ENCODE results near the gene AQP6.

AQP6 gene

GRCh38 chr12:49955899-49956662, 16.7 kb upstream of the AQP6 start:
- DNase-seq (ENCODE audit: low read depth in 2 of 2) = no peak

- DNase-seq (ENCODE audit: low read depth in 2 of 2) = no peak
Observed at GRCh38 chr12:49956663-49957569, 15.8 kb upstream of the AQP6 start.

- DNase-seq (ENCODE audit: low read depth in 2 of 2) = no peak
Observed at GRCh38 chr12:49957570-49957967, 15.2 kb upstream of the AQP6 start.

GRCh38 chr12:49959685-49960473, 12.9 kb upstream of the AQP6 start:
- no peak for DNase-seq (ENCODE audit: low read depth in 2 of 2)

GRCh38 chr12:49960474-49961110, 12.2 kb upstream of the AQP6 start:
- DNase-seq (ENCODE audit: low read depth in 2 of 2) = no peak

- DNase-seq (ENCODE audit: low read depth in 2 of 2) = no peak
Observed at GRCh38 chr12:49961111-49961922, 11.4 kb upstream of the AQP6 start, which contains the start of gene AQP5. Gene AQP5 (plus strand): TSS chr12:49961872. CDS start chr12:49962018, 146 bp downstream.

- no peak for DNase-seq (ENCODE audit: low read depth in 2 of 2)
Observed at GRCh38 chr12:49961993-49962764, 10.6 kb upstream of the AQP6 start.

- no peak for DNase-seq (ENCODE audit: low read depth in 2 of 2)
Observed at GRCh38 chr12:49962861-49963765, 9.6 kb upstream of the AQP6 start.

GRCh38 chr12:49963976-49964815, 8.6 kb upstream of the AQP6 start:
- no peak for DNase-seq (ENCODE audit: low read depth in 2 of 2)

GRCh38 chr12:49964849-49965624, 7.7 kb upstream of the AQP6 start:
- no peak for DNase-seq (ENCODE audit: low read depth in 2 of 2)

- no peak for DNase-seq (ENCODE audit: low read depth in 2 of 2)
Observed at GRCh38 chr12:49965836-49966235, 6.9 kb upstream of the AQP6 start.

GRCh38 chr12:49966511-49967041, 6.2 kb upstream of the AQP6 start:
- no peak for DNase-seq (ENCODE audit: low read depth in 2 of 2)

GRCh38 chr12:49967042-49967776, 5.5 kb upstream of the AQP6 start:
- peak; percentile 83 to 84 for DNase-seq (ENCODE audit: low read depth in 2 of 2)

GRCh38 chr12:49967777-49968250, 4.9 kb upstream of the AQP6 start:
- DNase-seq (ENCODE audit: low read depth in 2 of 2) = no peak

- DNase-seq (ENCODE audit: low read depth in 2 of 2) = no peak
Observed at GRCh38 chr12:49968471-49968870, 4.3 kb upstream of the AQP6 start.

GRCh38 chr12:49969027-49969426, 3.7 kb upstream of the AQP6 start:
- no peak for DNase-seq (ENCODE audit: low read depth in 2 of 2)
